Progenitor cell of endocrine pancreas (in vitro differentiated cells): ENCODE measurements around the gene SORT1. TPM values are rescaled to one million over a fixed set of nuclear protein-coding genes. Genes with fewer than 3 reads are reported as not detected.
A peak's percentile ranks its signal among the peaks of the same experiment; 100 is the strongest.
"Not testable (repeated sequence)": the region's sequence is repeated elsewhere in the genome, so short reads cannot be mapped to it uniquely, and the experiment has no call there.

ENCODE experiments used
- DNase-seq: peaks from one replicate; pipeline ENCODE4 v3.0.0; 2021; ENCODE audit warnings: low spot score; ENCODE audit not compliant: unreplicated experiment
- H3K27ac Mint-ChIP-seq: 2 replicates; pipeline ENCODE4 v1.8.0; 2021; ENCODE audit warnings: mild to moderate bottlenecking, moderate library complexity, mixed read lengths
- H3K27me3 Mint-ChIP-seq: 2 replicates; pipeline ENCODE4 v1.8.0; 2021; ENCODE audit warnings: mixed read lengths
- H3K36me3 Mint-ChIP-seq: 2 replicates; pipeline ENCODE4 v1.8.0; 2022; ENCODE audit warnings: mixed read lengths; ENCODE audit not compliant: insufficient read depth
- H3K4me1 Mint-ChIP-seq: 2 replicates; pipeline ENCODE4 v1.8.0; 2021; ENCODE audit warnings: low read depth, mixed read lengths
- H3K4me3 Mint-ChIP-seq: 2 replicates; pipeline ENCODE4 v1.8.0; 2021; ENCODE audit warnings: low read depth, mild to moderate bottlenecking, moderate library complexity, mixed read lengths
- H3K9me3 Mint-ChIP-seq: 2 replicates; pipeline ENCODE4 v1.8.0; 2021; ENCODE audit warnings: low read depth, mixed read lengths
- CTCF ChIP-seq: fragments of 200-600 bp; sonication (generic); IDR thresholded peaks from one replicate; pipeline ENCODE4 v1.5.0; 2021; ENCODE audit warnings: antibody characterized with exemption, mild to moderate bottlenecking; ENCODE audit not compliant: unreplicated experiment
- total RNA-seq: library from RNA; stranded (reverse); gene quantifications from 2 replicates; pipeline ENCODE4 v1.2.1, GENCODE V29; 2021

The SORT1 gene
- total RNA-seq, 1 donor from 2014 or later: 110 TPM

- Mint-ChIP-seq H3K27ac (peak overlapping the region; percentile 93), H3K9me3 (no peaks in the 10 kb centered on the region)
Observed at GRCh38 chr1:109396513-109396839, 1.2 kb downstream of the SORT1 start.

GRCh38 chr1:109395602-109396512, 1.9 kb downstream of the SORT1 start:
- Mint-ChIP-seq H3K9me3 (no peaks in the 10 kb centered on the region), H3K4me3 (peak overlapping the region; percentile 95), H3K36me3 (no peaks in the 10 kb centered on the region), H3K27me3 (no peaks in the 10 kb centered on the region), H3K4me1 (peaks cover 59% of the 10 kb centered on the region), H3K27ac (peak overlapping the region; percentile 93)
- no peak for TF ChIP-seq CTCF
- no peak for DNase-seq

More at GRCh38 chr1:109396513-109396839, 1.2 kb downstream of the SORT1 start:
- TF ChIP-seq CTCF: no peak
- H3K4me3 Mint-ChIP-seq: peak overlapping the region; percentile 95
- no peaks in the 10 kb centered on the region for H3K36me3 Mint-ChIP-seq
- H3K4me1 Mint-ChIP-seq: peaks cover 55% of the 10 kb centered on the region
- no peak for DNase-seq
- H3K27me3 Mint-ChIP-seq: no peaks in the 10 kb centered on the region

GRCh38 chr1:109395282-109395599, 2.5 kb downstream of the SORT1 start:
- Mint-ChIP-seq H3K27ac (peak overlapping the region; percentile 27), H3K4me1 (peaks cover 61% of the 10 kb centered on the region), H3K4me3 (peak overlapping the region; percentile 95)
- not testable (repeated sequence) for H3K27me3 Mint-ChIP-seq, DNase-seq, H3K36me3 Mint-ChIP-seq, H3K9me3 Mint-ChIP-seq

- H3K4me3 Mint-ChIP-seq: peak overlapping the region; percentile 95
- no peak for TF ChIP-seq CTCF
- H3K9me3 Mint-ChIP-seq: no peaks in the 10 kb centered on the region
- peak overlapping the region; percentile 47 for H3K27ac Mint-ChIP-seq
- peaks cover 64% of the 10 kb centered on the region for H3K4me1 Mint-ChIP-seq
- peaks cover 4% of the 10 kb centered on the region for H3K36me3 Mint-ChIP-seq
- no peak for DNase-seq
- H3K27me3 Mint-ChIP-seq: no peaks in the 10 kb centered on the region
Observed at GRCh38 chr1:109394591-109395281, 3.0 kb downstream of the SORT1 start.

- no peak for DNase-seq
- Mint-ChIP-seq H3K27ac (peak overlapping the region; percentile 92), H3K36me3 (peaks cover 4% of the 10 kb centered on the region), H3K4me1 (peaks cover 58% of the 10 kb centered on the region), H3K9me3 (no peaks in the 10 kb centered on the region), H3K27me3 (no peaks in the 10 kb centered on the region), H3K4me3 (no peak overlapping the region)
- TF ChIP-seq CTCF: no peak
Observed at GRCh38 chr1:109393617-109394233, 4.0 kb downstream of the SORT1 start.
